ENCODE results near the gene RIMBP2.

DNA sequence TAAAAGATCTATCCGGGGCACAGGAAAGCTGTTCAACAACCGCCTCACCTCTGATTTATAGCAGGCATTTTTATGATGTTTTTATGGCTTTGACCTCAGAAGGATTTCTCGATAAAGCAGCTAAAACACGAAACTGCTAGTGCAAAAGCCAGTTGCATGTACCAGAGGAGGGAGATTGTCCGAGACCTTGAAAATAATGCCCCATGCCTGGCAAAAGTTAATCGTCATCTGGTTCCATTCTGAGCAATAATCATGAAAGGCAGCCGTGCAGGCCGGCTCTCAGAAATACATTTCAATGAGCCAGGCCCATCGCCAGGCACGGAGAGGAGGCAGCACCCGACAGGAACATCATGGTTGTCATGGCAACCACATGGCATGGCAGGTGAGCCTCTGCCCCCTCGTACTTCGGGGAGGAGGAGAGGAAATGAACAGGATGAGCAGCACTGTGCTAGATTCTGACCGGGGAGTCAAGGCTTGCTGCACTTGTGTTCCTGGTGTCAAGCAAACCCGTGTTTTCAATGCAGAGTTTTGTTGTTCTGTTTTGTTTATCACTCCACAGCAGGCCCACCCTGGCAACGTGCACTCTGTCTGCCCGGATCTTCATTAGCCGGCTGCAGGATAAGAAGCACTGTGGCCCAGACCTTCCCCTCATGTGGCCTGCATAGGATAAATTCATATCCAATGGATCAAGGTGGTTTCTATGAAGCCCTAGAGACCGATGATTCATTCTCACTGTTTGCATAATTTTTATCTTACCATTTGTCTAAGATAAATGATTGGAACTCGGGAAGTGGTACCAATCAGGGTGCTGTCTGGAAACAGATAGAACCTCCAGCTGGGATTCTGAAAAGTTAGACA is 160.2 kb downstream of the RIMBP2 start:
- TF ChIP-seq, protein P1, sequence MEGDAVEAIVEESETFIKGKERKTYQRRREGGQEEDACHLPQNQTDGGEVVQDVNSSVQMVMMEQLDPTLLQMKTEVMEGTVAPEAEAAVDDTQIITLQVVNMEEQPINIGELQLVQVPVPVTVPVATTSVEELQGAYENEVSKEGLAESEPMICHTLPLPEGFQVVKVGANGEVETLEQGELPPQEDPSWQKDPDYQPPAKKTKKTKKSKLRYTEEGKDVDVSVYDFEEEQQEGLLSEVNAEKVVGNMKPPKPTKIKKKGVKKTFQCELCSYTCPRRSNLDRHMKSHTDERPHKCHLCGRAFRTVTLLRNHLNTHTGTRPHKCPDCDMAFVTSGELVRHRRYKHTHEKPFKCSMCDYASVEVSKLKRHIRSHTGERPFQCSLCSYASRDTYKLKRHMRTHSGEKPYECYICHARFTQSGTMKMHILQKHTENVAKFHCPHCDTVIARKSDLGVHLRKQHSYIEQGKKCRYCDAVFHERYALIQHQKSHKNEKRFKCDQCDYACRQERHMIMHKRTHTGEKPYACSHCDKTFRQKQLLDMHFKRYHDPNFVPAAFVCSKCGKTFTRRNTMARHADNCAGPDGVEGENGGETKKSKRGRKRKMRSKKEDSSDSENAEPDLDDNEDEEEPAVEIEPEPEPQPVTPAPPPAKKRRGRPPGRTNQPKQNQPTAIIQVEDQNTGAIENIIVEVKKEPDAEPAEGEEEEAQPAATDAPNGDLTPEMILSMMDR (conservative IDR thresholded peaks at IDR 0.05 in 1 of 2, IDR thresholded peaks at IDR 0.05 in 1 of 2; ENCODE audit: low read depth in 1 of 2, low read length in 2 of 2) = no peak
- TF ChIP-seq EZH2 (IDR thresholded peaks at IDR 0.05; ENCODE audit: low read length, missing control alignments) = no peak

All from fibroblast of lung (primary cell).